H1 (cell line): ENCODE results near the gene MAST1. TPM values are rescaled to one million over a fixed set of nuclear protein-coding genes. Genes with fewer than 3 reads are reported as not detected.

Experiments used
- CTCF ChIA-PET: fragments of 300-600 bp; sonication (Branson Sonifier 250); formaldehyde crosslinking; loops from one replicate; lab custom pipeline; 2021; ENCODE audit not compliant: partially characterized antibody; lab: Charles Lee
- POLR2A ChIA-PET: fragments of 300-600 bp; sonication (Branson Sonifier 250); formaldehyde crosslinking; loops from one replicate; lab custom pipeline; 2021; ENCODE audit warnings: inconsistent platforms; ENCODE audit not compliant: partially characterized antibody; lab: Charles Lee
- DNase-seq, 2 experiments: peaks; one replicate each; pipeline versions ENCODE4 v3.0.0 to v3.0.0-alpha.2; 2010 to 2022; ENCODE audit warnings: low spot score in 2 of 2, low read depth in 1 of 2, mixed read lengths in 1 of 2
- FAIRE-seq: peaks from 2 replicates; lab custom pipeline; 2011; peaks lifted over from hg19 to GRCh38; lab: Jason Lieb, UNC
- H2AFZ ChIP-seq: 2 replicates; pipeline ENCODE4 v1.8.1; 2012; ENCODE audit warnings: low read length, inconsistent platforms
- H2AK5ac ChIP-seq: 2 replicates; pipeline ENCODE4 v1.6.1; 2013; ENCODE audit warnings: low read depth, low read length
- H2BK120ac ChIP-seq: replicated peaks from 2 replicates; pipeline ENCODE3; 2013; ENCODE audit warnings: low read depth, low read length, inconsistent platforms
- H2BK12ac ChIP-seq: 2 replicates; pipeline ENCODE4 v1.6.1; 2013; ENCODE audit warnings: low read depth, low read length
- H2BK15ac ChIP-seq: 2 replicates; pipeline ENCODE4 v1.6.1; 2013; ENCODE audit warnings: low read length
- H2BK20ac ChIP-seq: 2 replicates; pipeline ENCODE4 v1.6.1; 2013; ENCODE audit warnings: low read length
- H2BK5ac ChIP-seq: 2 replicates; pipeline ENCODE4 v1.6.1; 2013; ENCODE audit warnings: low read depth, low read length
- H3K14ac ChIP-seq: 2 replicates; pipeline ENCODE4 v1.6.1; 2013; ENCODE audit warnings: inconsistent platforms; ENCODE audit not compliant: insufficient read length
- H3K18ac ChIP-seq: 2 replicates; pipeline ENCODE4 v1.6.1; 2013; ENCODE audit warnings: low read length; ENCODE audit errors: extremely low read depth
- H3K23ac ChIP-seq: 2 replicates; pipeline ENCODE4 v1.6.1; 2013; ENCODE audit warnings: inconsistent platforms; ENCODE audit not compliant: insufficient read length
- H3K23me2 ChIP-seq: 2 replicates; pipeline ENCODE4 v1.6.1; 2013; ENCODE audit warnings: low read depth, low read length
- H3K27ac ChIP-seq: 2 replicates; pipeline ENCODE4 v1.6.1; 2011; ENCODE audit warnings: low read depth, low read length, inconsistent platforms
- H3K27me3 ChIP-seq, 4 experiments: replicated peaks in 1 of 4; 1 replicate in 1 of 4; 2 replicates in 3 of 4; pipeline versions ENCODE4 v1.6.1 to v1.8.1; 2011 to 2013; ENCODE audit warnings: low read length in 3 of 4, mild to moderate bottlenecking in 3 of 4, inconsistent platforms in 2 of 4, mixed read lengths in 2 of 4, moderate library complexity in 1 of 4; ENCODE audit not compliant: control insufficient read depth in 3 of 4, insufficient read depth in 3 of 4; ENCODE audit errors: extremely low read depth in 1 of 4
- H3K36me3 ChIP-seq, 4 experiments: 2 replicates each; pipeline versions ENCODE4 v1.6.1 to v1.8.1; 2011 to 2013; ENCODE audit warnings: mild to moderate bottlenecking in 4 of 4, low read length in 3 of 4, moderate library complexity in 2 of 4, control low read depth in 1 of 4, inconsistent platforms in 1 of 4; ENCODE audit not compliant: insufficient read depth in 4 of 4, control insufficient read depth in 2 of 4
- H3K4ac ChIP-seq: replicated peaks from 2 replicates; pipeline ENCODE3; 2013; ENCODE audit warnings: low read length, low read depth, mixed read lengths, inconsistent platforms; ENCODE audit not compliant: insufficient read length
- H3K4me1 ChIP-seq, 4 experiments: replicated peaks in 1 of 4; 1 replicate in 1 of 4; 2 replicates in 3 of 4; pipeline versions ENCODE4 v1.6.1 to v1.8.1; 2011 to 2013; ENCODE audit warnings: low read length in 3 of 4, inconsistent platforms in 2 of 4, mixed read lengths in 1 of 4; ENCODE audit not compliant: insufficient read depth in 4 of 4, control insufficient read depth in 3 of 4
- H3K4me2 ChIP-seq, 2 experiments: 2 replicates each; pipeline versions ENCODE4 v1.6.1 to v1.8.1; 2011 to 2013; ENCODE audit warnings: low read depth in 2 of 2, low read length in 2 of 2, control low read depth in 1 of 2, inconsistent platforms in 1 of 2, mild to moderate bottlenecking in 1 of 2; ENCODE audit not compliant: insufficient read depth in 1 of 2
- H3K4me3 ChIP-seq, 4 experiments: fragments of 200-600, 300-600 bp in 1 of 4; sonication (generic), shearing (Covaris generic), sonication (Bioruptor Twin) in 1 of 4; 2 replicates each; pipeline versions ENCODE4 v1.5.1 to v1.8.1; 2011 to 2016; ENCODE audit warnings: low read length in 4 of 4, low read depth in 3 of 4, control low read depth in 2 of 4, inconsistent platforms in 2 of 4, mild to moderate bottlenecking in 2 of 4, mixed read lengths in 1 of 4, moderate library complexity in 1 of 4; ENCODE audit not compliant: insufficient read depth in 2 of 4; ENCODE audit errors: extremely low read depth in 1 of 4
- H3K56ac ChIP-seq: replicated peaks from 2 replicates; pipeline ENCODE3; 2013; ENCODE audit warnings: low read depth, mild to moderate bottlenecking, mixed read lengths, low read length, inconsistent platforms; ENCODE audit not compliant: insufficient read length
- H3K79me1 ChIP-seq: 2 replicates; pipeline ENCODE4 v1.6.1; 2013; ENCODE audit warnings: low read depth, low read length, control low read depth
- H3K79me2 ChIP-seq, 2 experiments: 2 replicates each; pipeline versions ENCODE4 v1.6.1 to v1.8.1; 2012 to 2013; ENCODE audit warnings: low read length in 2 of 2, mild to moderate bottlenecking in 2 of 2, inconsistent platforms in 1 of 2; ENCODE audit not compliant: insufficient read depth in 2 of 2, control insufficient read depth in 1 of 2
- H3K9ac ChIP-seq, 4 experiments: replicated peaks in 1 of 4; 1 replicate in 1 of 4; 2 replicates in 3 of 4; pipeline versions ENCODE4 v1.6.1 to v1.8.1; 2011 to 2013; ENCODE audit warnings: low read depth in 3 of 4, low read length in 3 of 4, control low read depth in 2 of 4, mild to moderate bottlenecking in 2 of 4, moderate library complexity in 2 of 4, inconsistent platforms in 1 of 4; ENCODE audit errors: extremely low read depth in 1 of 4
- H3K9me3 ChIP-seq, 2 experiments: 2 replicates each; pipeline versions ENCODE4 v1.6.1 to v1.8.1; 2012 to 2013; ENCODE audit warnings: mild to moderate bottlenecking in 2 of 2, moderate library complexity in 2 of 2, control low read depth in 1 of 2, inconsistent platforms in 1 of 2, low read depth in 1 of 2, low read length in 1 of 2, mixed read lengths in 1 of 2; ENCODE audit not compliant: insufficient read depth in 2 of 2
- H4K20me1 ChIP-seq, 2 experiments: replicated peaks in 1 of 2; 2 replicates each; pipeline versions ENCODE3 to v1.8.1; 2011 to 2013; ENCODE audit warnings: inconsistent platforms in 2 of 2, low read length in 2 of 2, mild to moderate bottlenecking in 1 of 2; ENCODE audit not compliant: insufficient read depth in 2 of 2, control insufficient read depth in 1 of 2
- H4K5ac ChIP-seq: 2 replicates; pipeline ENCODE4 v1.6.1; 2013; ENCODE audit warnings: low read length, low read depth, mixed read lengths, inconsistent platforms; ENCODE audit not compliant: insufficient read length
- H4K8ac ChIP-seq: 2 replicates; pipeline ENCODE4 v1.8.0; 2013; ENCODE audit warnings: mild to moderate bottlenecking, moderate library complexity, low read length, inconsistent platforms; ENCODE audit not compliant: insufficient read depth; ENCODE audit errors: extremely low read depth
- H4K91ac ChIP-seq: replicated peaks from 2 replicates; pipeline ENCODE3; 2013; ENCODE audit warnings: low read length, mixed read lengths, inconsistent platforms; ENCODE audit not compliant: insufficient read length
- ASH2L ChIP-seq: fragments of 200-600, 300-600 bp; sonication (generic); IDR thresholded peaks from one replicate; pipeline ENCODE4 v1.7.1; 2017; ENCODE audit warnings: low read length
- JUN ChIP-seq: IDR thresholded peaks from 2 replicates; pipeline ENCODE4 v1.6.1; 2011; ENCODE audit warnings: low read depth, mild to moderate bottlenecking, improper control_type of control experiment, low read length
- NANOG ChIP-seq: IDR thresholded peaks from 2 replicates; pipeline ENCODE4 v1.6.1; 2011; ENCODE audit warnings: low read length, low read depth, mild to moderate bottlenecking, inconsistent platforms; ENCODE audit not compliant: insufficient read depth, poor library complexity, severe bottlenecking
- TAF1 ChIP-seq: IDR thresholded peaks from 2 replicates; pipeline ENCODE4 v1.6.1; 2011; ENCODE audit warnings: mild to moderate bottlenecking, low read depth, low read length
- TBP ChIP-seq: IDR thresholded peaks from 2 replicates; pipeline ENCODE4 v1.6.1; 2011; ENCODE audit warnings: low read depth, low read length, improper control_type of control experiment
- WGBS, 2 experiments: shearing (Covaris generic) in 1 of 2; methylation state at CpG; one replicate each; pipeline versions ENCODE4 v1.1.6 to v1.1.7; 2013 to 2015; ENCODE audit warnings: low lambda C conversion rate in 2 of 2, mixed read lengths in 2 of 2, inconsistent platforms in 1 of 2, low coverage in 1 of 2, missing lambda C conversion rate in 1 of 2; ENCODE audit not compliant: insufficient replicate concordance in 2 of 2, insufficient coverage in 1 of 2, insufficient read length in 1 of 2; ENCODE audit errors: extremely low coverage in 1 of 2, missing lambda C conversion rate in 1 of 2; 5-methylcytosine and 5-hydroxymethylcytosine counted together
- polyA plus RNA-seq, 7 experiments: library from polyadenylated mRNA; depleted of rRNA in 3 of 7; stranded (reverse) in 5 of 7; unstranded in 2 of 7; fragments of >200 nt in 5 of 7; fragments of 200-250 nt in 2 of 7; gene quantifications; 1 replicate in 5 of 7; 2 replicates in 1 of 7; 4 replicates in 1 of 7; pipeline versions ENCODE4 v1.2.1 to v1.2.3, GENCODE V29; 2011 to 2013; ENCODE audit warnings: missing spikeins in 2 of 7, mixed read lengths in 2 of 7
- total RNA-seq: library from RNA; stranded (reverse); fragmentation: NEBNext Ultra II Directional; extraction: Animal tissue kit (Norgen Biotek cat#: 25700); gene quantifications from 2 replicates; pipeline ENCODE4 v1.2.1, GENCODE V29; 2021

MAST1 gene
- total and polyA plus RNA-seq, 2 of the 8 experiments (the other 6 are each of a cell fraction or from before 2014, with no cell fraction given): 15.6 to 28.3 TPM

GRCh38 chr19:12913011-12913561 is 74.8 kb downstream of the MAST1 start:
- peak overlapping the region in 2 of 4 experiments; percentile 32 to 33; a peak in 3 of 8 replicates for H3K4me3 ChIP-seq
- WGBS, 2 experiments: 32% methylated on average over 20 of the region's 22 CpGs; no CpG with 5 or more reads in 1 of the 2 experiments
- TF ChIP-seq NANOG (peak; percentile 5), JUN (no peak), ASH2L (peak; percentile 23), TBP (peak; percentile 19; the same call in 1 of the 2 replicates), TAF1 (peak; percentile 19; the same call in 1 of the 2 replicates)
- no peak overlapping the region for H2AK5ac ChIP-seq
- H3K27me3 ChIP-seq: peaks cover 1 to 3% (median 2%) of the 10 kb centered on the region in 4 experiments
- no peak overlapping the region for H2BK15ac ChIP-seq
- peaks cover 0 to under 1% of the 10 kb centered on the region in 2 experiments; a peak in 1 of 4 replicates for H3K9me3 ChIP-seq
- H2AFZ ChIP-seq: no peak overlapping the region
- no peaks in the 10 kb centered on the region for H3K79me2 ChIP-seq
- FAIRE-seq: no peak
- peak overlapping the region; percentile 72; the same call in 1 of the 2 replicates for H2BK12ac ChIP-seq
- no peaks in the 10 kb centered on the region for H3K79me1 ChIP-seq
- H3K9ac ChIP-seq: peak overlapping the region in 2 of 4 experiments; percentile 14 to 45; a peak in 4 of 7 replicates
- H3K4me1 ChIP-seq: peaks cover 8 to 20% (median 14%) of the 10 kb centered on the region in 4 experiments
- H2BK20ac ChIP-seq: 0 out of 2 replicates have a peak overlapping the region, but pooled peaks have one; percentile 32
- H4K5ac ChIP-seq: no peak overlapping the region
- DNase-seq: peak in 1 of 2 experiments; percentile 70
- H3K23ac ChIP-seq: no peak overlapping the region
- H3K14ac ChIP-seq: no peak overlapping the region
- CTCF ChIA-PET: interaction anchor here (0.6 to 1.7 kb wide), 9 partner anchors 8 to 692 kb away, joined by 3 to 8 read pairs (median 4); partner anchors contain the start of gene KLF1
- H2BK120ac ChIP-seq: no peak overlapping the region
- H3K4ac ChIP-seq: no peak overlapping the region
- peak overlapping the region; percentile 42; the same call in 1 of the 2 replicates for H3K27ac ChIP-seq
- H2BK5ac ChIP-seq: peak overlapping the region; percentile 66; the same call in 1 of the 2 replicates
- no peaks in the 10 kb centered on the region for H4K20me1 ChIP-seq
- no peaks in the 10 kb centered on the region for H3K23me2 ChIP-seq
- H4K8ac ChIP-seq: peak overlapping the region; percentile 95
- H3K36me3 ChIP-seq: no peaks in the 10 kb centered on the region
- POLR2A ChIA-PET: interaction anchor here (0.6 to 13.9 kb wide), 18 partner anchors 8 to 176 kb away, joined by 3 to 180 read pairs (median 6); partner anchors contain the start of genes CALR, DNASE2, FARSA and GCDH
- peak overlapping the region; percentile 65; the same call in 1 of the 2 replicates for H3K18ac ChIP-seq
- H3K56ac ChIP-seq: peak overlapping the region; percentile 8
- peak overlapping the region; percentile 25 to 58 for H3K4me2 ChIP-seq
- peak overlapping the region; percentile 57 for H4K91ac ChIP-seq
